ENCODE measurements around the gene SIRPB2. TPM values are rescaled to one million over a fixed set of nuclear protein-coding genes. Genes with fewer than 3 reads are reported as not detected.
A peak's percentile ranks its signal among the peaks of the same experiment; 100 is the strongest.

The SIRPB2 gene
- total and polyA plus RNA-seq, 12 donors: 0.23 to 7.3 (median 1.2) TPM

- TF ChIP-seq, protein P1, sequence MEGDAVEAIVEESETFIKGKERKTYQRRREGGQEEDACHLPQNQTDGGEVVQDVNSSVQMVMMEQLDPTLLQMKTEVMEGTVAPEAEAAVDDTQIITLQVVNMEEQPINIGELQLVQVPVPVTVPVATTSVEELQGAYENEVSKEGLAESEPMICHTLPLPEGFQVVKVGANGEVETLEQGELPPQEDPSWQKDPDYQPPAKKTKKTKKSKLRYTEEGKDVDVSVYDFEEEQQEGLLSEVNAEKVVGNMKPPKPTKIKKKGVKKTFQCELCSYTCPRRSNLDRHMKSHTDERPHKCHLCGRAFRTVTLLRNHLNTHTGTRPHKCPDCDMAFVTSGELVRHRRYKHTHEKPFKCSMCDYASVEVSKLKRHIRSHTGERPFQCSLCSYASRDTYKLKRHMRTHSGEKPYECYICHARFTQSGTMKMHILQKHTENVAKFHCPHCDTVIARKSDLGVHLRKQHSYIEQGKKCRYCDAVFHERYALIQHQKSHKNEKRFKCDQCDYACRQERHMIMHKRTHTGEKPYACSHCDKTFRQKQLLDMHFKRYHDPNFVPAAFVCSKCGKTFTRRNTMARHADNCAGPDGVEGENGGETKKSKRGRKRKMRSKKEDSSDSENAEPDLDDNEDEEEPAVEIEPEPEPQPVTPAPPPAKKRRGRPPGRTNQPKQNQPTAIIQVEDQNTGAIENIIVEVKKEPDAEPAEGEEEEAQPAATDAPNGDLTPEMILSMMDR (IDR thresholded peaks at IDR 0.05): peak in 1 of 9 donors; percentile 18
- ATAC-seq (no peak), DNase-seq (no peak)
- peaks cover 0 to 6% (median 0%) of the 10 kb centered on the region in 7 donors for H3K27me3 ChIP-seq
- H3K9me3 ChIP-seq: no peaks in the 10 kb centered on the region
- H3K4me1 ChIP-seq: peaks cover 0 to 33% (median 2%) of the 10 kb centered on the region in 9 donors
- intact Hi-C loops (cut with DNase I): no loop called here
- WGBS, 2 donors: 75 to 88% methylated on average over 4 of the region's 4 CpGs
- H3K4me3 ChIP-seq: no peak overlapping the region
- H3K27ac ChIP-seq: no peak overlapping the region
- peaks cover 0 to 27% (median 0%) of the 10 kb centered on the region in 9 donors for H3K36me3 ChIP-seq
These were observed 16.2 kb downstream of the SIRPB2 start for GRCh38 chr20:1474817-1475603.

DNA sequence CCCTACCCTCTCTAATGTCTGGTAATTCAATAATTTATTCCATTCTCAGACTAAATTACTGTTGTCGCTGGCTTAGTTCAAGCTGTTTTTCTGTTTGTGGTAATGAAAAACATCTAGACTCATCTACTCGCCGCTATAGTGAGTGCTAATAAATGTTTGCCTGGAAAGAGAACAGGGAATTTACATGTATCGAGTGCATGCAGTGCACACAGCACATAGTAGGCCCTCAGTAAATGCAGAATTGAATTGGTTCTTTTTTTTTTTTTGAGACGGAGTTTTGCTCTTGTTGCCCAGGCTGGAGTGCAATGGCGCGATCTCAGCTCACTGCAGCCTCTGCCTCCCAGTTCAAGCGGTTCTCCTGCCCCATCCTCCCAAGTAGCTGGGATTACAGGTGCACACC lies 16.9 kb downstream of the SIRPB2 start:
- no peak overlapping the region for H3K4me3 ChIP-seq
- peaks cover 0 to 40% (median 5%) of the 10 kb centered on the region in 9 donors for H3K4me1 ChIP-seq
- peaks cover 0 to 6% (median 0%) of the 10 kb centered on the region in 7 donors for H3K27me3 ChIP-seq
- ATAC-seq (no peak), DNase-seq (no peak)
- intact Hi-C loops (cut with DNase I): no loop called here
- H3K9me3 ChIP-seq: no peaks in the 10 kb centered on the region
- 94 to 95% methylated on average over 8 of the region's 8 CpGs for WGBS, 2 donors
- TF ChIP-seq, protein P1 (IDR thresholded peaks at IDR 0.05): no peak
- H3K27ac ChIP-seq: no peak overlapping the region
- peaks cover 0 to 20% (median 0%) of the 10 kb centered on the region in 9 donors for H3K36me3 ChIP-seq

- H3K27me3 ChIP-seq: peaks cover 0 to 4% (median 0%) of the 10 kb centered on the region in 7 donors
- intact Hi-C loops (cut with DNase I): no loop called here
- H3K36me3 ChIP-seq: peaks cover 0 to 12% (median 0%) of the 10 kb centered on the region in 9 donors
- H3K9me3 ChIP-seq: no peaks in the 10 kb centered on the region
- H3K27ac ChIP-seq: peak overlapping the region in 1 of 10 donors; percentile 50
- DNase-seq (no peak), ATAC-seq (no peak)
- WGBS, 2 donors: 83 to 86% methylated on average over 13 of the region's 13 CpGs
- peaks cover 0 to 48% (median 5%) of the 10 kb centered on the region in 9 donors for H3K4me1 ChIP-seq
- TF ChIP-seq, protein P1 (IDR thresholded peaks at IDR 0.05): no peak
- no peak overlapping the region for H3K4me3 ChIP-seq
These were observed 17.7 kb downstream of the SIRPB2 start for GRCh38 chr20:1473246-1474220.

All from heart right ventricle (tissue), 16 donors.